GM12878 (cell line): ENCODE data around the gene NT5C3B. TPM values are rescaled to one million over a fixed set of nuclear protein-coding genes. Genes with fewer than 3 reads are reported as not detected.

Source experiments
- ATAC-seq: fragments of 200-7000 bp; cut with Tn5 transposase; 3 replicates; pipeline ENCODE4 v1.9.1; 2020; ENCODE audit warnings: mild to moderate bottlenecking, moderate library complexity
- BruUV-seq: library from RNA; stranded (reverse); fragments of 400-500 nt; replicated peaks from 2 replicates; lab custom pipeline; 2021; lab: Mats Ljungman, UMichigan
- CTCF ChIA-PET: fragments of 300-600 bp; sonication (Branson Sonifier 250); formaldehyde crosslinking; extraction: SDS; loops from one replicate; lab custom pipeline; 2021; ENCODE audit warnings: inconsistent platforms; lab: Yijun Ruan, JAX
- POLR2A ChIA-PET: fragments of 350-600 bp; formaldehyde crosslinking; extraction: SDS; loops from one replicate; lab custom pipeline; 2021; ENCODE audit warnings: inconsistent platforms; lab: Charles Lee
- RAD21 ChIA-PET: fragments of 300-600 bp; sonication (Branson Sonifier 250); formaldehyde crosslinking; loops from one replicate; lab custom pipeline; 2023; ENCODE audit warnings: antibody characterized with exemption; ENCODE audit not compliant: unreplicated experiment; lab: Charles Lee
- SMC1A ChIA-PET: fragments of 300-600 bp; sonication (Branson Sonifier 250); formaldehyde crosslinking; loops from one replicate; lab custom pipeline; 2023; ENCODE audit not compliant: unreplicated experiment, uncharacterized antibody; lab: Charles Lee
- DNase-seq: peaks from one replicate; pipeline ENCODE4 v3.0.0-alpha.2; 2011; ENCODE audit warnings: low read depth, low spot score
- FAIRE-seq: peaks from 3 replicates; lab custom pipeline; 2011; peaks lifted over from hg19 to GRCh38; lab: Jason Lieb, UNC
- H2AFZ ChIP-seq: 2 replicates; pipeline ENCODE4 v1.6.0; 2011; ENCODE audit warnings: low read depth, low read length, control low read depth; ENCODE audit not compliant: control insufficient read depth
- H3K27ac ChIP-seq: 2 replicates; pipeline ENCODE4 v1.5.1; 2011; ENCODE audit warnings: control low read depth; ENCODE audit not compliant: control insufficient read depth, insufficient read depth
- H3K27me3 ChIP-seq, 2 experiments: replicated peaks in 1 of 2; 2 replicates each; pipeline versions ENCODE4 v1.6.0 to v1.6.1; 2011; ENCODE audit warnings: low read length in 1 of 2; ENCODE audit not compliant: control insufficient read depth in 2 of 2, insufficient read depth in 2 of 2
- H3K36me3 ChIP-seq, 2 experiments: 2 replicates each; pipeline ENCODE4 v1.5.1; 2011; ENCODE audit warnings: low read length in 1 of 2; ENCODE audit not compliant: control insufficient read depth in 2 of 2, insufficient read depth in 2 of 2
- H3K4me1 ChIP-seq: 2 replicates; pipeline ENCODE4 v1.6.1; 2011; ENCODE audit warnings: mild to moderate bottlenecking, low read length, moderate library complexity, mixed read lengths; ENCODE audit not compliant: control insufficient read depth, insufficient read depth
- H3K4me2 ChIP-seq: 2 replicates; pipeline ENCODE4 v1.6.0; 2011; ENCODE audit warnings: control low read depth; ENCODE audit not compliant: control insufficient read depth, insufficient read depth
- H3K4me3 ChIP-seq: fragments of 200-600 bp; sonication (generic); 2 replicates; pipeline ENCODE4 v1.5.1; 2016
- H3K79me2 ChIP-seq: 2 replicates; pipeline ENCODE4 v1.6.0; 2011; ENCODE audit warnings: low read length; ENCODE audit not compliant: control insufficient read depth, insufficient read depth
- H3K9ac ChIP-seq: 2 replicates; pipeline ENCODE4 v1.8.0; 2011; ENCODE audit warnings: low read length, control low read depth, mixed read lengths; ENCODE audit not compliant: control insufficient read depth, insufficient read depth
- H3K9me3 ChIP-seq: replicated peaks from 3 replicates; pipeline ENCODE4 v1.5.1; 2011; ENCODE audit warnings: mild to moderate bottlenecking, low read length; ENCODE audit not compliant: control insufficient read depth, insufficient read depth
- H4K20me1 ChIP-seq: 2 replicates; pipeline ENCODE4 v1.6.0; 2011; ENCODE audit not compliant: control insufficient read depth, insufficient read depth
- ATF7 ChIP-seq: fragments of 450-650 bp; IDR thresholded peaks from 2 replicates; pipeline ENCODE4 v1.6.1; 2016; ENCODE audit warnings: low read depth, mild to moderate bottlenecking
- CREM ChIP-seq: IDR thresholded peaks from 2 replicates; pipeline ENCODE4 v1.6.1; 2014; ENCODE audit warnings: antibody characterized with exemption, low read depth
- KAT2A ChIP-seq: conservative IDR thresholded peaks from 2 replicates; pipeline ENCODE4 v1.6.1; 2011; ENCODE audit warnings: low read depth, low read length; ENCODE audit not compliant: control insufficient read depth
- NFYB ChIP-seq: IDR thresholded peaks from 2 replicates; pipeline ENCODE4 v1.6.1; 2011; ENCODE audit warnings: low read depth, mild to moderate bottlenecking, low read length, improper control_type of control experiment, moderate library complexity; ENCODE audit not compliant: insufficient read depth
- NRF1 ChIP-seq: conservative IDR thresholded peaks from 2 replicates; pipeline ENCODE4 v1.6.1; 2011; ENCODE audit warnings: mild to moderate bottlenecking, low read depth, low read length, improper control_type of control experiment
- SPI1 ChIP-seq: IDR thresholded peaks from 2 replicates; pipeline ENCODE4 v1.6.1; 2011; ENCODE audit warnings: low read depth, mild to moderate bottlenecking, low read length, moderate library complexity, borderline replicate concordance; ENCODE audit not compliant: insufficient read depth
- SRF ChIP-seq, 2 experiments: IDR thresholded peaks; 2 replicates each; pipeline ENCODE4 v1.6.1; 2011; ENCODE audit warnings: low read depth in 2 of 2, low read length in 2 of 2, mild to moderate bottlenecking in 1 of 2, moderate library complexity in 1 of 2
- TAF1 ChIP-seq: IDR thresholded peaks from 2 replicates; pipeline ENCODE4 v1.6.1; 2011; ENCODE audit warnings: mild to moderate bottlenecking, low read depth, low read length, borderline replicate concordance
- ZNF207 ChIP-seq: fragments of 450-650 bp; IDR thresholded peaks from 2 replicates; pipeline ENCODE4 v1.6.1; 2014; ENCODE audit warnings: antibody characterized with exemption, mild to moderate bottlenecking, borderline replicate concordance
- WGBS: methylation state at CpG from one replicate; pipeline ENCODE4 v1.1.6; 2016; ENCODE audit warnings: low lambda C conversion rate; ENCODE audit not compliant: insufficient replicate concordance, insufficient coverage; ENCODE audit errors: missing lambda C conversion rate; 5-methylcytosine and 5-hydroxymethylcytosine counted together
- in situ Hi-C: fragments of 300-500 bp; cut with MboI; formaldehyde crosslinking; loops from 9 replicates; pipeline ENCODE4 v1.14.3; 2018; ENCODE audit warnings: mixed read lengths
- intact Hi-C: fragments of 100-400 bp; cut with micrococcal nuclease; formaldehyde crosslinking; loops from one replicate; pipeline ENCODE4 v1.14.2; 2022; ENCODE audit not compliant: unreplicated experiment
- polyA plus RNA-seq, 11 experiments: library from polyadenylated mRNA; depleted of rRNA in 4 of 11; unstranded in 6 of 11; stranded (reverse) in 5 of 11; fragments of >200 nt; fragmentation: Nextera tagmentation in 4 of 11; fragmentation: Illumina TruSeq in 1 of 11; extraction: Ambion mirVana in 4 of 11; extraction: Trizol in 1 of 11; gene quantifications; 1 replicate in 1 of 11; 2 replicates in 10 of 11; pipeline versions ENCODE4 v1.2.1 to v1.2.3, GENCODE V29; 2011 to 2016; ENCODE audit warnings: inconsistent platforms in 2 of 11, missing spikeins in 2 of 11, low read depth in 1 of 11
- total RNA-seq, 4 experiments: library from RNA; depleted of rRNA in 3 of 4; stranded (reverse); fragments of >200 nt in 3 of 4; fragmentation: Illumina TruSeq in 1 of 4; extraction: Trizol in 1 of 4; gene quantifications; 2 replicates each; pipeline versions ENCODE4 v1.2.1 to v1.2.3, GENCODE V29; 2013 to 2021
- TF ChIP-seq, protein P1 (sequence below): fragments of 450-650 bp; IDR thresholded peaks from 2 replicates; pipeline ENCODE4 v1.6.1; 2018; ENCODE audit warnings: borderline replicate concordance, mild to moderate bottlenecking; ENCODE audit not compliant: partially characterized antibody
- TF ChIP-seq, protein P2 (sequence below): IDR thresholded peaks from 2 replicates; pipeline ENCODE4 v1.6.1; 2012; ENCODE audit warnings: low read depth, low read length, improper control_type of control experiment
- TF ChIP-seq, protein P3 (sequence below): IDR thresholded peaks from 2 replicates; pipeline ENCODE4 v1.6.1; 2012; ENCODE audit warnings: improper control_type of control experiment, low read depth, low read length; ENCODE audit not compliant: insufficient replicate concordance

Gene NT5C3B
- total and polyA plus RNA-seq, 10 of the 15 experiments (the other 5 are each of a cell fraction or from before 2014, with no cell fraction given) = 0.52 to 64.6 (median 41.0) TPM

DNA sequence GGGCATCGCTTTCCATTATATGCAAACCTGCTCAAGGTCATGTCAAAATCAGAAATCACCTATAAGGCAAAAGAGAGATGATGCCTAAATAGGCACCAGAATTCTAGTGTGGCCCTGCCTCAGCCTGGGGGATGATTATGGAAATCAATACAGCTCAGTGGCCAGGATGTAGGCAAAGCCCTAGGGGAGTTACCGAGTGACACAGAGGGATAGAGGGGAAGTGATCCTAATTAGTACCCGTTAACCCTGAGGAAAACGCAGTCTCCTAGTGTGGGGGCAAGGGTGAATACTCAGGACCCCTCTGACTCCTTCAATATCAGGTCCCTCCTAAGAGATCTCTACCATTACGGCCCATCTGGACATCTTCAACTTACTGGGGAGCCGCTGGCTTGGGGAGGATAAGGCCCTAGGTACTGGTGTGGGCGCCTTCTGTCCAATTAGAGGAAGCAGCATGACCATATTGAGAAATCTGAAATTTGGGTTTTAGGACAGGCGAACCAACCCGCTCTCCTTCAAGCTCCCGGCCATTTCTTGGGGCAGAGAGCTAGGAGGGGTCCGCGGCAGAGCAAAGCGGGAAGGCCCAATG, 725 bp downstream of the NT5C3B start:
- peak overlapping the region; percentile 55; the same call in 1 of the 2 replicates for H3K27ac ChIP-seq
- peaks cover 2% of the 10 kb centered on the region for H3K79me2 ChIP-seq
- H3K27me3 ChIP-seq = no peaks in the 10 kb centered on the region
- H3K4me2 ChIP-seq = peak overlapping the region; percentile 95
- H3K9ac ChIP-seq = peak overlapping the region; percentile 89
- ChIA-PET CTCF (interaction anchor here (0.7 to 1.7 kb wide), 4 partner anchors 13 to 124 kb away, joined by 3 to 5 read pairs (median 4); partner anchors contain the start of gene P3H4), RAD21 (interaction anchor here (0.6 kb wide), 1 partner anchor 29 kb away, joined by 3 read pairs; no protein-coding TSS in a partner anchor), SMC1A (interaction anchor here (0.9 to 2.0 kb wide), 5 partner anchors 8 to 48 kb away, joined by 3 to 4 read pairs (median 3); partner anchors contain the start of gene JUP), POLR2A (interaction anchor here (0.6 to 1.9 kb wide), 5 partner anchors 14 to 695 kb away, joined by 3 to 6 read pairs (median 4); partner anchors contain the start of gene KLHL11)
- TF ChIP-seq ZNF207 (no peak), CREM (no peak), SRF (IDR thresholded peaks at IDR 0.05; ENCODE audit: low read depth in 2 of 2, low read length in 2 of 2) (peak; percentile 50 to 67; a peak in 3 of 4 replicates), NRF1 (no peak), ATF7 (no peak), SPI1 (peak; percentile 32; the same call in 1 of the 2 replicates), TAF1 (no peak), NFYB (0 out of 2 replicates have a peak, but pooled peaks have one; percentile 30), KAT2A (no peak)
- TF ChIP-seq, protein P1, sequence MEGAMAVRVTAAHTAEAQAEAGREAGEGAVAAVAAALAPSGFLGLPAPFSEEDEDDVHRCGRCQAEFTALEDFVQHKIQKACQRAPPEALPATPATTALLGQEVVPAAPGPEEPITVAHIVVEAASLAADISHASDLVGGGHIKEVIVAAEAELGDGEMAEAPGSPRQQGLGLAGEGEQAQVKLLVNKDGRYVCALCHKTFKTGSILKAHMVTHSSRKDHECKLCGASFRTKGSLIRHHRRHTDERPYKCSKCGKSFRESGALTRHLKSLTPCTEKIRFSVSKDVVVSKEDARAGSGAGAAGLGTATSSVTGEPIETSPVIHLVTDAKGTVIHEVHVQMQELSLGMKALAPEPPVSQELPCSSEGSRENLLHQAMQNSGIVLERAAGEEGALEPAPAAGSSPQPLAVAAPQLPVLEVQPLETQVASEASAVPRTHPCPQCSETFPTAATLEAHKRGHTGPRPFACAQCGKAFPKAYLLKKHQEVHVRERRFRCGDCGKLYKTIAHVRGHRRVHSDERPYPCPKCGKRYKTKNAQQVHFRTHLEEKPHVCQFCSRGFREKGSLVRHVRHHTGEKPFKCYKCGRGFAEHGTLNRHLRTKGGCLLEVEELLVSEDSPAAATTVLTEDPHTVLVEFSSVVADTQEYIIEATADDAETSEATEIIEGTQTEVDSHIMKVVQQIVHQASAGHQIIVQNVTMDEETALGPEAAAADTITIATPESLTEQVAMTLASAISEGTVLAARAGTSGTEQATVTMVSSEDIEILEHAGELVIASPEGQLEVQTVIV = no peak
- TF ChIP-seq, protein P2, sequence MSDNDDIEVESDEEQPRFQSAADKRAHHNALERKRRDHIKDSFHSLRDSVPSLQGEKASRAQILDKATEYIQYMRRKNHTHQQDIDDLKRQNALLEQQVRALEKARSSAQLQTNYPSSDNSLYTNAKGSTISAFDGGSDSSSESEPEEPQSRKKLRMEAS = no peak
- TF ChIP-seq, protein P3, sequence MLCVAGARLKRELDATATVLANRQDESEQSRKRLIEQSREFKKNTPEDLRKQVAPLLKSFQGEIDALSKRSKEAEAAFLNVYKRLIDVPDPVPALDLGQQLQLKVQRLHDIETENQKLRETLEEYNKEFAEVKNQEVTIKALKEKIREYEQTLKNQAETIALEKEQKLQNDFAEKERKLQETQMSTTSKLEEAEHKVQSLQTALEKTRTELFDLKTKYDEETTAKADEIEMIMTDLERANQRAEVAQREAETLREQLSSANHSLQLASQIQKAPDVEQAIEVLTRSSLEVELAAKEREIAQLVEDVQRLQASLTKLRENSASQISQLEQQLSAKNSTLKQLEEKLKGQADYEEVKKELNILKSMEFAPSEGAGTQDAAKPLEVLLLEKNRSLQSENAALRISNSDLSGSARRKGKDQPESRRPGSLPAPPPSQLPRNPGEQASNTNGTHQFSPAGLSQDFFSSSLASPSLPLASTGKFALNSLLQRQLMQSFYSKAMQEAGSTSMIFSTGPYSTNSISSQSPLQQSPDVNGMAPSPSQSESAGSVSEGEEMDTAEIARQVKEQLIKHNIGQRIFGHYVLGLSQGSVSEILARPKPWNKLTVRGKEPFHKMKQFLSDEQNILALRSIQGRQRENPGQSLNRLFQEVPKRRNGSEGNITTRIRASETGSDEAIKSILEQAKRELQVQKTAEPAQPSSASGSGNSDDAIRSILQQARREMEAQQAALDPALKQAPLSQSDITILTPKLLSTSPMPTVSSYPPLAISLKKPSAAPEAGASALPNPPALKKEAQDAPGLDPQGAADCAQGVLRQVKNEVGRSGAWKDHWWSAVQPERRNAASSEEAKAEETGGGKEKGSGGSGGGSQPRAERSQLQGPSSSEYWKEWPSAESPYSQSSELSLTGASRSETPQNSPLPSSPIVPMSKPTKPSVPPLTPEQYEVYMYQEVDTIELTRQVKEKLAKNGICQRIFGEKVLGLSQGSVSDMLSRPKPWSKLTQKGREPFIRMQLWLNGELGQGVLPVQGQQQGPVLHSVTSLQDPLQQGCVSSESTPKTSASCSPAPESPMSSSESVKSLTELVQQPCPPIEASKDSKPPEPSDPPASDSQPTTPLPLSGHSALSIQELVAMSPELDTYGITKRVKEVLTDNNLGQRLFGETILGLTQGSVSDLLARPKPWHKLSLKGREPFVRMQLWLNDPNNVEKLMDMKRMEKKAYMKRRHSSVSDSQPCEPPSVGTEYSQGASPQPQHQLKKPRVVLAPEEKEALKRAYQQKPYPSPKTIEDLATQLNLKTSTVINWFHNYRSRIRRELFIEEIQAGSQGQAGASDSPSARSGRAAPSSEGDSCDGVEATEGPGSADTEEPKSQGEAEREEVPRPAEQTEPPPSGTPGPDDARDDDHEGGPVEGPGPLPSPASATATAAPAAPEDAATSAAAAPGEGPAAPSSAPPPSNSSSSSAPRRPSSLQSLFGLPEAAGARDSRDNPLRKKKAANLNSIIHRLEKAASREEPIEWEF = no peak
- TSS peak; percentile 64 for BruUV-seq
- no peaks in the 10 kb centered on the region for H3K9me3 ChIP-seq
- ATAC-seq (peak; percentile 79), FAIRE-seq (no peak), DNase-seq (no peak)
- H3K4me1 ChIP-seq = peaks cover 9% of the 10 kb centered on the region; the same call in 1 of the 2 replicates
- 8% methylated on average over 13 of the region's 13 CpGs for WGBS
- in situ Hi-C loops (no loop called here), intact Hi-C loops (no loop called here)
- H4K20me1 ChIP-seq = no peaks in the 10 kb centered on the region
- peak overlapping the region; percentile 92 for H3K4me3 ChIP-seq
- H3K36me3 ChIP-seq = no peaks in the 10 kb centered on the region
- peak overlapping the region; percentile 90 for H2AFZ ChIP-seq
